Liver (tissue), 9 donors: ENCODE data around the gene ZNF260. TPM values are rescaled to one million over a fixed set of nuclear protein-coding genes. Genes with fewer than 3 reads are reported as not detected.

Experiments used
- DNase-seq: peaks from one replicate; pipeline ENCODE4 v3.0.0-alpha.2; 2017; ENCODE audit warnings: low spot score
- H3K27ac ChIP-seq, 2 donors: one replicate each; pipeline ENCODE4 v1.7.0; 2013; ENCODE audit warnings: inconsistent platforms in 2 of 2, low read length in 2 of 2, control low read depth in 1 of 2, low read depth in 1 of 2, mild to moderate bottlenecking in 1 of 2
- H3K27me3 ChIP-seq, 4 donors: one replicate each; pipeline versions ENCODE4 v1.6.1 to v1.7.0; 2013; ENCODE audit warnings: low read length in 3 of 4, inconsistent platforms in 1 of 4, mild to moderate bottlenecking in 1 of 4, moderate library complexity in 1 of 4; ENCODE audit not compliant: control insufficient read depth in 4 of 4, insufficient read depth in 4 of 4
- H3K36me3 ChIP-seq, 4 donors: one replicate each; pipeline versions ENCODE4 v1.6.1 to v1.7.0; 2013; ENCODE audit warnings: low read length in 3 of 4, mild to moderate bottlenecking in 3 of 4, low read depth in 1 of 4, moderate library complexity in 1 of 4; ENCODE audit not compliant: control insufficient read depth in 4 of 4, insufficient read depth in 3 of 4
- H3K4me1 ChIP-seq, 4 donors: one replicate each; pipeline versions ENCODE4 v1.6.1 to v1.7.0; 2013; ENCODE audit warnings: low read length in 3 of 4, mild to moderate bottlenecking in 3 of 4, moderate library complexity in 1 of 4; ENCODE audit not compliant: control insufficient read depth in 4 of 4, insufficient read depth in 4 of 4
- H3K4me3 ChIP-seq, 3 donors: one replicate each; pipeline versions ENCODE4 v1.6.1 to v1.7.0; 2013; ENCODE audit warnings: low read length in 3 of 3, control low read depth in 1 of 3, low read depth in 1 of 3, mild to moderate bottlenecking in 1 of 3
- H3K9ac ChIP-seq, 2 donors: one replicate each; pipeline ENCODE4 v1.7.0; 2013; ENCODE audit warnings: low read length in 2 of 2, mild to moderate bottlenecking in 2 of 2, moderate library complexity in 2 of 2, control low read depth in 1 of 2, low read depth in 1 of 2
- H3K9me3 ChIP-seq, 4 donors: one replicate each; pipeline versions ENCODE4 v1.6.1 to v1.7.0; 2013; ENCODE audit warnings: low read length in 3 of 4; ENCODE audit not compliant: control insufficient read depth in 4 of 4
- EGR1 ChIP-seq, 2 donors: IDR thresholded peaks; 2 replicates each; pipeline ENCODE4 v1.6.1; 2016 to 2018; ENCODE audit warnings: antibody characterized with exemption in 2 of 2, low read depth in 2 of 2
- FOXA1 ChIP-seq: IDR thresholded peaks from 2 replicates; pipeline ENCODE4 v1.6.1; 2016; ENCODE audit warnings: antibody characterized with exemption
- FOXA2 ChIP-seq: IDR thresholded peaks from 2 replicates; pipeline ENCODE4 v1.6.1; 2016; ENCODE audit warnings: antibody characterized with exemption
- GABPA ChIP-seq, 2 donors: IDR thresholded peaks in 1 of 2; conservative IDR thresholded peaks in 1 of 2; 2 replicates each; pipeline ENCODE4 v1.6.1; 2016; ENCODE audit warnings: antibody characterized with exemption in 2 of 2, mild to moderate bottlenecking in 1 of 2, moderate library complexity in 1 of 2
- HNF4A ChIP-seq, 2 donors: conservative IDR thresholded peaks; 2 replicates each; pipeline ENCODE4 v1.6.1; 2016; ENCODE audit warnings: antibody characterized with exemption in 2 of 2, mild to moderate bottlenecking in 2 of 2
- HNF4G ChIP-seq: IDR thresholded peaks from 2 replicates; pipeline ENCODE4 v1.6.1; 2016; ENCODE audit warnings: antibody characterized with exemption
- JUND ChIP-seq, 2 donors: IDR thresholded peaks; 2 replicates each; pipeline ENCODE4 v1.6.1; 2016; ENCODE audit warnings: antibody characterized with exemption in 2 of 2
- NR2F2 ChIP-seq: IDR thresholded peaks from 2 replicates; pipeline ENCODE4 v1.6.1; 2016; ENCODE audit warnings: antibody characterized with exemption
- RAD21 ChIP-seq, 2 donors: IDR thresholded peaks; 2 replicates each; pipeline ENCODE4 v1.6.1; 2016; ENCODE audit warnings: antibody characterized with exemption in 2 of 2, mild to moderate bottlenecking in 2 of 2
- RXRA ChIP-seq, 2 donors: IDR thresholded peaks; 2 replicates each; pipeline ENCODE4 v1.6.1; 2017 to 2018; ENCODE audit warnings: antibody characterized with exemption in 2 of 2, mild to moderate bottlenecking in 1 of 2
- SP1 ChIP-seq: IDR thresholded peaks from 2 replicates; pipeline ENCODE4 v1.6.1; 2018; ENCODE audit warnings: antibody characterized with exemption, mild to moderate bottlenecking
- TAF1 ChIP-seq: conservative IDR thresholded peaks from 2 replicates; pipeline ENCODE4 v1.6.1; 2016; ENCODE audit warnings: antibody characterized with exemption, mild to moderate bottlenecking
- YY1 ChIP-seq: IDR thresholded peaks from 2 replicates; pipeline ENCODE4 v1.6.1; 2016; ENCODE audit warnings: antibody characterized with exemption, mild to moderate bottlenecking
- WGBS: extraction: QIAGEN DNeasy Blood & Tissue Kit; methylation state at CpG from one replicate; pipeline ENCODE4 v1.1.7; 2013; 5-methylcytosine and 5-hydroxymethylcytosine counted together
- polyA plus RNA-seq, 2 donors: library from polyadenylated mRNA; stranded (reverse) in 1 of 2; unstranded in 1 of 2; fragments of 200-250 nt in 1 of 2; fragments of >200 nt in 1 of 2; fragmentation: Nextera tagmentation in 1 of 2; extraction: Ambion mirVana in 1 of 2; gene quantifications; one replicate each; pipeline versions ENCODE4 v1.2.1 to v1.2.3, GENCODE V29; 2013 to 2015
- total RNA-seq, 2 donors: library from RNA; depleted of rRNA; stranded (reverse); fragments of >200 nt; gene quantifications; one replicate each; pipeline ENCODE4 v1.2.3, GENCODE V29; 2014
- TF ChIP-seq, protein P1 (sequence below): IDR thresholded peaks from 2 replicates; pipeline ENCODE4 v1.6.1; 2016; ENCODE audit warnings: antibody characterized with exemption
- TF ChIP-seq, protein P2 (sequence below): IDR thresholded peaks from 2 replicates; pipeline ENCODE4 v1.6.1; 2016; ENCODE audit warnings: antibody characterized with exemption
- TF ChIP-seq, protein P3 (sequence below): IDR thresholded peaks from 2 replicates; pipeline ENCODE4 v1.6.1; 2016; ENCODE audit warnings: antibody characterized with exemption, mild to moderate bottlenecking
- TF ChIP-seq, protein P4 (sequence below): IDR thresholded peaks from 2 replicates; pipeline ENCODE4 v1.6.1; 2016; ENCODE audit warnings: antibody characterized with exemption
- TF ChIP-seq, protein P5 (sequence below): fragments of 150-350 bp; IDR thresholded peaks from 2 replicates; pipeline ENCODE4 v1.5.1; 2017; ENCODE audit warnings: improper control_type of control experiment, low read depth, low read length; ENCODE audit not compliant: missing input control
- donor health status: healthy.
- donor health status: healthy.
- donor health status: healthy.
- donor health status: healthy.
- donor health status: healthy.

ZNF260 gene
- total and polyA plus RNA-seq, 4 donors = 1.7 to 10.4 (median 5.6) TPM

DNA sequence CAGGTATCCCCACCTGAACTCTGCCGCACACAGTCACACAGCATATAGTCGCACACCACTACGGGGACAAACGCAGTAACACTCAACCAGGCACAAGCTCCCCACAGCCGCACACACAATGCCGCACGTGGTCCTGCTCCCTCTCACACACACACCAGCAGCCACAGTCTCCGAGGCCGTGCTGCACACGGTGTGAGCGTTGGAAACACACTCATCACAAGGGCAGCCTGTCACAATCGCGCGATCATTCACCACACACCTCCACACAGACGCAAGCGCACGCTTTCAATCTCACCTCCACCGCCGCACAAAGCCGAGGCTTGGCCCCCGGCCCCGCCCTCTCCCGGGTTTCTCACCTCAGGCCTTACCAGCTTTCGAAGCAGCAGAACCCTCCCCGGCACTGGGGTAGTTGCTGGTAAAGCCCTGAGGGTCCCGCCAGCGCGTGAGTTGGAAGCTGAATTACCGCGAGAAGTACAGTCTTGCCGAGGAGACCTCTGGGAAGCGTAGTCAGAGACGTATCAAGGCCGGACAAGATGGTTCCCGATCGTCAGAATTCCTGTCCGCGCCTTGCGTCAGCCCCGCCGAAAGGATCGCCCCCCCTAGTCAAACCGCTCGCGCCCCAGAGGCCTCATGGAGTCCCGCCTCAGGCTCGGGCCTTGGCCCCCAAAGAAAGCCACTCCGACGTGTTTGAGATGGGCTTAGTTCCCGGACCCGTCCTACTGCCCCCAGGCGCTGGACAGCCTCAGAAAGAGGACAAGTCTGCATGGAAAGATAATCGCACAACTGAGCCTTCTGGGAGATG lies 38.8 kb downstream of the ZNF260 start, which contains the start of gene ZNF566:
Gene ZNF566 (minus strand): TSS at position 444 of the 802 bp plus-strand sequence. CDS start 13,004 bp downstream, outside the sequence.
- peak within 1 kb of the TSS; percentile 62 to 98 (median 91) for H3K4me3 ChIP-seq
- TF ChIP-seq HNF4G (no peak), JUND (IDR thresholded peaks at IDR 0.05) (no peak), FOXA1 (no peak), RAD21 (IDR thresholded peaks at IDR 0.05) (peak in 1 of 2 donors; percentile 31), EGR1 (IDR thresholded peaks at IDR 0.05; ENCODE audit: low read depth in 2 of 2) (no peak), NR2F2 (no peak), GABPA (IDR thresholded peaks at IDR 0.05 in 1 of 2, conservative IDR thresholded peaks at IDR 0.05 in 1 of 2) (peak in 1 of 2 donors; percentile 68), FOXA2 (no peak), SP1 (peak; percentile 27), HNF4A (conservative IDR thresholded peaks at IDR 0.05) (peak; percentile 20 to 28), YY1 (peak; percentile 98), TAF1 (peak; percentile 40), RXRA (IDR thresholded peaks at IDR 0.05) (peak in 1 of 2 donors; percentile 16)
- TF ChIP-seq, protein P1, sequence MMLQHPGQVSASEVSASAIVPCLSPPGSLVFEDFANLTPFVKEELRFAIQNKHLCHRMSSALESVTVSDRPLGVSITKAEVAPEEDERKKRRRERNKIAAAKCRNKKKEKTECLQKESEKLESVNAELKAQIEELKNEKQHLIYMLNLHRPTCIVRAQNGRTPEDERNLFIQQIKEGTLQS = peak; percentile 49
- TF ChIP-seq, protein P2, sequence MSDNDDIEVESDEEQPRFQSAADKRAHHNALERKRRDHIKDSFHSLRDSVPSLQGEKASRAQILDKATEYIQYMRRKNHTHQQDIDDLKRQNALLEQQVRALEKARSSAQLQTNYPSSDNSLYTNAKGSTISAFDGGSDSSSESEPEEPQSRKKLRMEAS = peak; percentile 72
- TF ChIP-seq, protein P3, sequence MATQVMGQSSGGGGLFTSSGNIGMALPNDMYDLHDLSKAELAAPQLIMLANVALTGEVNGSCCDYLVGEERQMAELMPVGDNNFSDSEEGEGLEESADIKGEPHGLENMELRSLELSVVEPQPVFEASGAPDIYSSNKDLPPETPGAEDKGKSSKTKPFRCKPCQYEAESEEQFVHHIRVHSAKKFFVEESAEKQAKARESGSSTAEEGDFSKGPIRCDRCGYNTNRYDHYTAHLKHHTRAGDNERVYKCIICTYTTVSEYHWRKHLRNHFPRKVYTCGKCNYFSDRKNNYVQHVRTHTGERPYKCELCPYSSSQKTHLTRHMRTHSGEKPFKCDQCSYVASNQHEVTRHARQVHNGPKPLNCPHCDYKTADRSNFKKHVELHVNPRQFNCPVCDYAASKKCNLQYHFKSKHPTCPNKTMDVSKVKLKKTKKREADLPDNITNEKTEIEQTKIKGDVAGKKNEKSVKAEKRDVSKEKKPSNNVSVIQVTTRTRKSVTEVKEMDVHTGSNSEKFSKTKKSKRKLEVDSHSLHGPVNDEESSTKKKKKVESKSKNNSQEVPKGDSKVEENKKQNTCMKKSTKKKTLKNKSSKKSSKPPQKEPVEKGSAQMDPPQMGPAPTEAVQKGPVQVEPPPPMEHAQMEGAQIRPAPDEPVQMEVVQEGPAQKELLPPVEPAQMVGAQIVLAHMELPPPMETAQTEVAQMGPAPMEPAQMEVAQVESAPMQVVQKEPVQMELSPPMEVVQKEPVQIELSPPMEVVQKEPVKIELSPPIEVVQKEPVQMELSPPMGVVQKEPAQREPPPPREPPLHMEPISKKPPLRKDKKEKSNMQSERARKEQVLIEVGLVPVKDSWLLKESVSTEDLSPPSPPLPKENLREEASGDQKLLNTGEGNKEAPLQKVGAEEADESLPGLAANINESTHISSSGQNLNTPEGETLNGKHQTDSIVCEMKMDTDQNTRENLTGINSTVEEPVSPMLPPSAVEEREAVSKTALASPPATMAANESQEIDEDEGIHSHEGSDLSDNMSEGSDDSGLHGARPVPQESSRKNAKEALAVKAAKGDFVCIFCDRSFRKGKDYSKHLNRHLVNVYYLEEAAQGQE = peak; percentile 93
- TF ChIP-seq, protein P4, sequence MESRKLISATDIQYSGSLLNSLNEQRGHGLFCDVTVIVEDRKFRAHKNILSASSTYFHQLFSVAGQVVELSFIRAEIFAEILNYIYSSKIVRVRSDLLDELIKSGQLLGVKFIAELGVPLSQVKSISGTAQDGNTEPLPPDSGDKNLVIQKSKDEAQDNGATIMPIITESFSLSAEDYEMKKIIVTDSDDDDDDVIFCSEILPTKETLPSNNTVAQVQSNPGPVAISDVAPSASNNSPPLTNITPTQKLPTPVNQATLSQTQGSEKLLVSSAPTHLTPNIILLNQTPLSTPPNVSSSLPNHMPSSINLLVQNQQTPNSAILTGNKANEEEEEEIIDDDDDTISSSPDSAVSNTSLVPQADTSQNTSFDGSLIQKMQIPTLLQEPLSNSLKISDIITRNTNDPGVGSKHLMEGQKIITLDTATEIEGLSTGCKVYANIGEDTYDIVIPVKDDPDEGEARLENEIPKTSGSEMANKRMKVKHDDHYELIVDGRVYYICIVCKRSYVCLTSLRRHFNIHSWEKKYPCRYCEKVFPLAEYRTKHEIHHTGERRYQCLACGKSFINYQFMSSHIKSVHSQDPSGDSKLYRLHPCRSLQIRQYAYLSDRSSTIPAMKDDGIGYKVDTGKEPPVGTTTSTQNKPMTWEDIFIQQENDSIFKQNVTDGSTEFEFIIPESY = peak; percentile 99
- TF ChIP-seq, protein P5, sequence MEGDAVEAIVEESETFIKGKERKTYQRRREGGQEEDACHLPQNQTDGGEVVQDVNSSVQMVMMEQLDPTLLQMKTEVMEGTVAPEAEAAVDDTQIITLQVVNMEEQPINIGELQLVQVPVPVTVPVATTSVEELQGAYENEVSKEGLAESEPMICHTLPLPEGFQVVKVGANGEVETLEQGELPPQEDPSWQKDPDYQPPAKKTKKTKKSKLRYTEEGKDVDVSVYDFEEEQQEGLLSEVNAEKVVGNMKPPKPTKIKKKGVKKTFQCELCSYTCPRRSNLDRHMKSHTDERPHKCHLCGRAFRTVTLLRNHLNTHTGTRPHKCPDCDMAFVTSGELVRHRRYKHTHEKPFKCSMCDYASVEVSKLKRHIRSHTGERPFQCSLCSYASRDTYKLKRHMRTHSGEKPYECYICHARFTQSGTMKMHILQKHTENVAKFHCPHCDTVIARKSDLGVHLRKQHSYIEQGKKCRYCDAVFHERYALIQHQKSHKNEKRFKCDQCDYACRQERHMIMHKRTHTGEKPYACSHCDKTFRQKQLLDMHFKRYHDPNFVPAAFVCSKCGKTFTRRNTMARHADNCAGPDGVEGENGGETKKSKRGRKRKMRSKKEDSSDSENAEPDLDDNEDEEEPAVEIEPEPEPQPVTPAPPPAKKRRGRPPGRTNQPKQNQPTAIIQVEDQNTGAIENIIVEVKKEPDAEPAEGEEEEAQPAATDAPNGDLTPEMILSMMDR = no peak
- H3K4me1 ChIP-seq = peaks cover 0 to 18% (median 11%) of the 10 kb centered on the region in 4 donors
- H3K27ac ChIP-seq = peak within 1 kb of the TSS; percentile 95 to 99
- no peaks in the 10 kb centered on the region for H3K27me3 ChIP-seq
- H3K9me3 ChIP-seq = peaks cover 0 to 6% (median 4%) of the 10 kb centered on the region in 4 donors
- DNase-seq = peak; percentile 87
- H3K9ac ChIP-seq = peak within 1 kb of the TSS; percentile 70 to 91
- WGBS = under 1% methylated on average over 53 of the region's 53 CpGs
- H3K36me3 ChIP-seq = peaks cover 0 to 3% (median 0%) of the 10 kb centered on the region in 4 donors
